Measurements from ENCODE around the gene ZNF280B. TPM values are rescaled to one million over a fixed set of nuclear protein-coding genes. Genes with fewer than 3 reads are reported as not detected.

Gene ZNF280B
- total RNA-seq, 2 experiments from 2014 or later, result 2.9 to 5.3 TPM

GRCh38 chr22:22526125-22526912 lies 17.8 kb upstream of the ZNF280B start:
- Histone ChIP-seq H3K4me2 (ENCODE audit: low read length) (no peak overlapping the region), H3K4me1 (ENCODE audit: insufficient read depth, low read length, poor library complexity, severe bottlenecking) (peaks cover 10% of the 10 kb centered on the region), H3K9me3 (ENCODE audit: low read length) (no peaks in the 10 kb centered on the region), H4K20me1 (ENCODE audit: insufficient read depth, low read length) (no peaks in the 10 kb centered on the region), H3K36me3 (ENCODE audit: insufficient read depth, low read length) (no peaks in the 10 kb centered on the region), H3K27ac (ENCODE audit: low read depth, low read length, poor library complexity, severe bottlenecking) (no peak overlapping the region), H2AFZ (ENCODE audit: low read length) (no peak overlapping the region), H3K4me3 (ENCODE audit: low read depth, low read length, poor library complexity, severe bottlenecking) (no peak overlapping the region), H3K9me2 (ENCODE audit: insufficient read depth, low read length) (no peaks in the 10 kb centered on the region), H3K79me2 (ENCODE audit: insufficient read depth, low read depth, low read length) (no peaks in the 10 kb centered on the region)
- intact Hi-C loops (cut with micrococcal nuclease; ENCODE audit: unreplicated experiment), result no loop called here
- POLR2A ChIA-PET, result no interaction called here
- BruUV-seq (replicated peaks), result no TSS peak
- DNase-seq (ENCODE audit: low spot score), result no peak
- CTCF ChIA-PET (ENCODE audit: unreplicated experiment), result no interaction called here
- TF ChIP-seq CTCF (conservative IDR thresholded peaks at IDR 0.05; ENCODE audit: low read length) (no peak), EZH2phosphoT487 (IDR thresholded peaks at IDR 0.05; ENCODE audit: borderline replicate concordance, low read depth, low read length) (no peak)

- BruUV-seq (replicated peaks), result no TSS peak
- DNase-seq (ENCODE audit: low spot score), result no peak
- Histone ChIP-seq H3K36me3 (ENCODE audit: insufficient read depth, low read length) (no peaks in the 10 kb centered on the region), H2AFZ (ENCODE audit: low read length) (no peak overlapping the region), H3K4me1 (ENCODE audit: insufficient read depth, low read length, poor library complexity, severe bottlenecking) (peaks cover 22% of the 10 kb centered on the region), H3K79me2 (ENCODE audit: insufficient read depth, low read depth, low read length) (no peaks in the 10 kb centered on the region), H4K20me1 (ENCODE audit: insufficient read depth, low read length) (no peaks in the 10 kb centered on the region), H3K9me3 (ENCODE audit: low read length) (no peaks in the 10 kb centered on the region), H3K4me2 (ENCODE audit: low read length) (no peak overlapping the region), H3K27ac (ENCODE audit: low read depth, low read length, poor library complexity, severe bottlenecking) (no peak overlapping the region), H3K4me3 (ENCODE audit: low read depth, low read length, poor library complexity, severe bottlenecking) (no peak overlapping the region), H3K9me2 (ENCODE audit: insufficient read depth, low read length) (no peaks in the 10 kb centered on the region)
- intact Hi-C loops (cut with micrococcal nuclease; ENCODE audit: unreplicated experiment), result no loop called here
- ChIA-PET CTCF (ENCODE audit: unreplicated experiment) (no interaction called here), POLR2A (no interaction called here)
- TF ChIP-seq EZH2phosphoT487 (IDR thresholded peaks at IDR 0.05; ENCODE audit: borderline replicate concordance, low read depth, low read length), result no peak
- TF ChIP-seq CTCF (conservative IDR thresholded peaks at IDR 0.05; ENCODE audit: low read length), result no peak
Observed at GRCh38 chr22:22523494-22523893, 15.0 kb upstream of the ZNF280B start.

- intact Hi-C loops (cut with micrococcal nuclease; ENCODE audit: unreplicated experiment), result no loop called here
- DNase-seq (ENCODE audit: low spot score), result no peak
- Histone ChIP-seq H3K9me2 (ENCODE audit: insufficient read depth, low read length) (no peaks in the 10 kb centered on the region), H2AFZ (ENCODE audit: low read length) (no peak overlapping the region), H3K79me2 (ENCODE audit: insufficient read depth, low read depth, low read length) (no peaks in the 10 kb centered on the region), H3K27ac (ENCODE audit: low read depth, low read length, poor library complexity, severe bottlenecking) (no peak overlapping the region), H3K36me3 (ENCODE audit: insufficient read depth, low read length) (no peaks in the 10 kb centered on the region), H4K20me1 (ENCODE audit: insufficient read depth, low read length) (no peaks in the 10 kb centered on the region), H3K9me3 (ENCODE audit: low read length) (no peaks in the 10 kb centered on the region), H3K4me2 (ENCODE audit: low read length) (no peak overlapping the region), H3K4me1 (ENCODE audit: insufficient read depth, low read length, poor library complexity, severe bottlenecking) (peaks cover 22% of the 10 kb centered on the region), H3K4me3 (ENCODE audit: low read depth, low read length, poor library complexity, severe bottlenecking) (no peak overlapping the region)
- TF ChIP-seq CTCF (conservative IDR thresholded peaks at IDR 0.05; ENCODE audit: low read length) (no peak), EZH2phosphoT487 (IDR thresholded peaks at IDR 0.05; ENCODE audit: borderline replicate concordance, low read depth, low read length) (no peak)
- no TSS peak for BruUV-seq (replicated peaks)
- ChIA-PET CTCF (ENCODE audit: unreplicated experiment) (no interaction called here), POLR2A (interaction anchor here (0.6 to 0.8 kb wide), 2 partner anchors 10 to 886 kb away, joined by 3 read pairs; no protein-coding TSS in a partner anchor)
Observed at GRCh38 chr22:22521631-22522030, 13.1 kb upstream of the ZNF280B start.

Data from OCI-LY7 (cell line).